ENCODE data around the gene INTS6.

INTS6 gene

GRCh38 chr13:51452361-51453206, at the start of gene INTS6:
TSS of gene INTS6 (minus strand) at chr13:51453036. CDS start at chr13:51452525, 511 bp downstream.
- peak; percentile 92 for ATAC-seq
- TF ChIP-seq PATZ1 (CRISPR knock-in tag; IDR thresholded peaks at IDR 0.05; ENCODE audit: borderline replicate concordance) (peak; percentile 81), ZNF565 (CRISPR knock-in tag; conservative IDR thresholded peaks at IDR 0.05; ENCODE audit: low read depth) (0 out of 2 replicates have a peak, but pooled peaks have one; percentile 27), CSRNP3 (CRISPR knock-in tag; IDR thresholded peaks at IDR 0.05) (0 out of 2 replicates have a peak, but pooled peaks have one; percentile 36), CREB5 (CRISPR knock-in tag; IDR thresholded peaks at IDR 0.05; ENCODE audit: low read depth) (no peak), ESRRG (CRISPR knock-in tag; IDR thresholded peaks at IDR 0.05) (0 out of 2 replicates have a peak, but pooled peaks have one; percentile 31)

- TF ChIP-seq RARB (CRISPR knock-in tag; IDR thresholded peaks at IDR 0.05) = no peak
- TF ChIP-seq TSHZ2 (CRISPR knock-in tag; IDR thresholded peaks at IDR 0.05) = no peak
- TF ChIP-seq PATZ1 (CRISPR knock-in tag; IDR thresholded peaks at IDR 0.05; ENCODE audit: borderline replicate concordance) = no peak
- no peak for TF ChIP-seq GLIS3 (CRISPR knock-in tag; IDR thresholded peaks at IDR 0.05)
- TF ChIP-seq ZC3H10 (CRISPR knock-in tag; IDR thresholded peaks at IDR 0.05) = no peak
- TF ChIP-seq ZNF565 (CRISPR knock-in tag; conservative IDR thresholded peaks at IDR 0.05; ENCODE audit: low read depth) = no peak
- TF ChIP-seq OSR1 (CRISPR knock-in tag; IDR thresholded peaks at IDR 0.05) = no peak
- no peak for TF ChIP-seq TOX (CRISPR knock-in tag; IDR thresholded peaks at IDR 0.05; ENCODE audit: borderline replicate concordance)
- no peak for TF ChIP-seq TCF4 (CRISPR knock-in tag; IDR thresholded peaks at IDR 0.05; ENCODE audit: borderline replicate concordance)
- TF ChIP-seq PPARA (CRISPR knock-in tag; IDR thresholded peaks at IDR 0.05; ENCODE audit: borderline replicate concordance) = no peak
- TF ChIP-seq CSRNP3 (CRISPR knock-in tag; IDR thresholded peaks at IDR 0.05) = no peak
- TF ChIP-seq ARNTL (CRISPR knock-in tag; IDR thresholded peaks at IDR 0.05; ENCODE audit: borderline replicate concordance, low read depth) = no peak
- TF ChIP-seq BACH2 (CRISPR knock-in tag; IDR thresholded peaks at IDR 0.05; ENCODE audit: borderline replicate concordance) = no peak
- TF ChIP-seq ZFP3 (CRISPR knock-in tag; IDR thresholded peaks at IDR 0.05) = no peak
Measured at GRCh38 chr13:51502153-51502651, 49.4 kb upstream of the INTS6 start.

More at GRCh38 chr13:51502153-51502651, 49.4 kb upstream of the INTS6 start:
- ATAC-seq = peak; percentile 65
